SU-DHL-6 (cell line): Measurements from ENCODE around the gene ARPC2.

ENCODE experiments used
- EZH2phosphoT487 ChIP-seq: fragments of 200-600 bp; sonication (generic), shearing (Covaris generic); conservative IDR thresholded peaks from 2 replicates; pipeline ENCODE4 v1.6.1; 2018; ENCODE audit warnings: mild to moderate bottlenecking, antibody characterized with exemption, low read length, moderate library complexity, mixed read lengths
- TF ChIP-seq, protein P1 (sequence below): fragments of 200-600 bp; sonication (generic); IDR thresholded peaks from one replicate; pipeline ENCODE4 v1.5.1; 2017; ENCODE audit warnings: antibody characterized with exemption, mild to moderate bottlenecking, low read length, moderate library complexity; ENCODE audit not compliant: insufficient read depth, poor library complexity, severe bottlenecking

DNA sequence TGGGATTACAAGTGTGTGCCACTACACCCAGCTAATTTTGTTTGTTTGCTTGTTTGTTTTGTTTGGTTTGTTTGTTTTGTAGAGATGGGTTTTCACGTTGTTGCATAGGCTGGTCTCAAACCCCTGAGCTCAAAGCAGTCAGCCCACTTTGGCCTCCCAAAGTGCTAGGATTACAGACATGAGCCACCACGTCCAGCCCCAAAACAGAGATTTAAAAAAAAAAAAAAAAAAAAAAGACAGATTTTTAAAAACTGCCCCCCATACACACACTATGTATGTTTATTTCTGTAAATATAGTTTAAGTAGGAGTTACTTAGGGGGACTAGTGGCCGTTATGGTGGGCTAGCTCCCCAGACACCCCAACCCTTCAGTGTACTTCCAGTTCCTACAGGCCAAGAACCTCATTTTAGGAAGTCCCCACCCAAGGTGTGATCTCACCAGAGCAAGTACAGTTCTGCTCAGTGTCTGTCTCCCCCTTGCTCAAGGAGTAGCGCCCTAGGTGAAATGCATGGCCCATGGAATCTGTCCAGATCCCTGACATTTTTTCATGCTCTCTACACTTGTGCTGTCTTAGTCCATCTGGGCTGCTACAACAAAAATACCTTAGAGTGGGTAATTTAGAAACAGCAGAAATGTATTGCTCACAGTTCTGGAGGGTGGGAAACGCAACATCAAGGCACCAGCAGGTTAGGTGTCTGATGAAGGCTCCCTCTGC is 76.9 kb downstream of the ARPC2 start:
- TF ChIP-seq, protein P1, sequence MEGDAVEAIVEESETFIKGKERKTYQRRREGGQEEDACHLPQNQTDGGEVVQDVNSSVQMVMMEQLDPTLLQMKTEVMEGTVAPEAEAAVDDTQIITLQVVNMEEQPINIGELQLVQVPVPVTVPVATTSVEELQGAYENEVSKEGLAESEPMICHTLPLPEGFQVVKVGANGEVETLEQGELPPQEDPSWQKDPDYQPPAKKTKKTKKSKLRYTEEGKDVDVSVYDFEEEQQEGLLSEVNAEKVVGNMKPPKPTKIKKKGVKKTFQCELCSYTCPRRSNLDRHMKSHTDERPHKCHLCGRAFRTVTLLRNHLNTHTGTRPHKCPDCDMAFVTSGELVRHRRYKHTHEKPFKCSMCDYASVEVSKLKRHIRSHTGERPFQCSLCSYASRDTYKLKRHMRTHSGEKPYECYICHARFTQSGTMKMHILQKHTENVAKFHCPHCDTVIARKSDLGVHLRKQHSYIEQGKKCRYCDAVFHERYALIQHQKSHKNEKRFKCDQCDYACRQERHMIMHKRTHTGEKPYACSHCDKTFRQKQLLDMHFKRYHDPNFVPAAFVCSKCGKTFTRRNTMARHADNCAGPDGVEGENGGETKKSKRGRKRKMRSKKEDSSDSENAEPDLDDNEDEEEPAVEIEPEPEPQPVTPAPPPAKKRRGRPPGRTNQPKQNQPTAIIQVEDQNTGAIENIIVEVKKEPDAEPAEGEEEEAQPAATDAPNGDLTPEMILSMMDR: no peak
- no peak for TF ChIP-seq EZH2phosphoT487
